Neuronal stem cell (in vitro differentiated cells): ENCODE measurements around the gene HSD3B7.
A peak's percentile ranks its signal among the peaks of the same experiment; 100 is the strongest.

ENCODE experiments used
- DNase-seq: peaks from one replicate; pipeline ENCODE4 v3.0.0-alpha.2; 2013; ENCODE audit warnings: low spot score
- H2AFZ ChIP-seq: one replicate; pipeline ENCODE4 v1.6.1; 2013; ENCODE audit warnings: mild to moderate bottlenecking, low read length, inconsistent platforms
- H2AK5ac ChIP-seq: 2 replicates; pipeline ENCODE4 v1.6.1; 2013; ENCODE audit warnings: low read depth, mild to moderate bottlenecking, inconsistent platforms, low read length, moderate library complexity, mixed read lengths
- H2BK120ac ChIP-seq: 2 replicates; pipeline ENCODE4 v1.6.1; 2013; ENCODE audit warnings: low read depth, mild to moderate bottlenecking, inconsistent platforms, low read length, moderate library complexity, mixed read lengths
- H2BK12ac ChIP-seq: one replicate; pipeline ENCODE4 v1.6.1; 2013; ENCODE audit warnings: low read length, inconsistent platforms
- H2BK15ac ChIP-seq: 2 replicates; pipeline ENCODE4 v1.6.1; 2013; ENCODE audit warnings: mild to moderate bottlenecking, low read length, inconsistent platforms, mixed read lengths
- H2BK5ac ChIP-seq: one replicate; pipeline ENCODE4 v1.6.1; 2013; ENCODE audit warnings: inconsistent platforms, mild to moderate bottlenecking, low read length, moderate library complexity
- H3K14ac ChIP-seq: one replicate; pipeline ENCODE4 v1.6.1; 2013; ENCODE audit warnings: low read length, inconsistent platforms
- H3K18ac ChIP-seq: 2 replicates; pipeline ENCODE4 v1.6.1; 2013; ENCODE audit warnings: low read length, inconsistent platforms
- H3K23ac ChIP-seq: 2 replicates; pipeline ENCODE4 v1.6.1; 2013; ENCODE audit warnings: low read depth, mild to moderate bottlenecking, mixed read lengths, low read length, inconsistent platforms; ENCODE audit not compliant: poor library complexity
- H3K27ac ChIP-seq: replicated peaks from 3 replicates; pipeline ENCODE4 v1.5.1; 2013; ENCODE audit warnings: low read length, inconsistent platforms
- H3K27me3 ChIP-seq, 3 experiments: 2 replicates each; pipeline ENCODE4 v1.6.1; 2013; ENCODE audit warnings: low read length in 3 of 3, mild to moderate bottlenecking in 2 of 3, inconsistent platforms in 1 of 3, low read depth in 1 of 3, mixed read lengths in 1 of 3, moderate library complexity in 1 of 3; ENCODE audit not compliant: control insufficient read depth in 3 of 3, insufficient read depth in 3 of 3
- H3K36me3 ChIP-seq, 2 donors: replicated peaks in 1 of 2; 2 replicates each; pipeline ENCODE4 v1.6.1; 2013; ENCODE audit warnings: low read length in 2 of 2; ENCODE audit not compliant: control insufficient read depth in 2 of 2, insufficient read depth in 2 of 2
- H3K4ac ChIP-seq: 2 replicates; pipeline ENCODE4 v1.6.1; 2013; ENCODE audit warnings: inconsistent platforms, mild to moderate bottlenecking, low read length, moderate library complexity
- H3K4me1 ChIP-seq, 2 donors: 1 replicate in 1 of 2; 2 replicates in 1 of 2; pipeline ENCODE4 v1.6.1; 2013; ENCODE audit warnings: low read length in 2 of 2, low read depth in 1 of 2; ENCODE audit not compliant: control insufficient read depth in 2 of 2, insufficient read depth in 1 of 2
- H3K4me2 ChIP-seq: one replicate; pipeline ENCODE4 v1.6.1; 2013; ENCODE audit warnings: mild to moderate bottlenecking, low read length, inconsistent platforms; ENCODE audit not compliant: insufficient read depth, poor library complexity, severe bottlenecking
- H3K4me3 ChIP-seq, 2 donors: 2 replicates each; pipeline ENCODE4 v1.5.1; 2013; ENCODE audit warnings: low read length in 2 of 2, mild to moderate bottlenecking in 2 of 2, inconsistent platforms in 1 of 2, moderate library complexity in 1 of 2
- H3K79me1 ChIP-seq: one replicate; pipeline ENCODE4 v1.6.1; 2013; ENCODE audit warnings: low read depth, mild to moderate bottlenecking, inconsistent platforms, low read length, moderate library complexity
- H3K9ac ChIP-seq: one replicate; pipeline ENCODE4 v1.6.1; 2013; ENCODE audit warnings: mild to moderate bottlenecking, low read depth, low read length, inconsistent platforms; ENCODE audit not compliant: poor library complexity
- H3K9me3 ChIP-seq, 2 donors: replicated peaks in 1 of 2; 2 replicates each; pipeline versions ENCODE3 to v1.6.1; 2013; ENCODE audit warnings: low read length in 2 of 2, mild to moderate bottlenecking in 2 of 2, inconsistent platforms in 1 of 2, low read depth in 1 of 2, mixed read lengths in 1 of 2, moderate library complexity in 1 of 2; ENCODE audit not compliant: control insufficient read depth in 2 of 2, insufficient read depth in 1 of 2
- H4K8ac ChIP-seq: one replicate; pipeline ENCODE4 v1.6.1; 2013; ENCODE audit warnings: low read depth, mild to moderate bottlenecking, inconsistent platforms, low read length, moderate library complexity
- H4K91ac ChIP-seq: one replicate; pipeline ENCODE4 v1.6.1; 2013; ENCODE audit warnings: low read length, low read depth, mild to moderate bottlenecking, inconsistent platforms; ENCODE audit not compliant: poor library complexity
- WGBS, 2 donors: extraction: QIAGEN DNeasy Blood & Tissue Kit; methylation state at CpG; one replicate each; pipeline ENCODE4 v1.1.7; 2013; ENCODE audit warnings: missing lambda C conversion rate in 2 of 2, mixed read lengths in 1 of 2; ENCODE audit not compliant: insufficient read length in 2 of 2, insufficient replicate concordance in 1 of 2; ENCODE audit errors: extremely low coverage in 2 of 2; 5-methylcytosine and 5-hydroxymethylcytosine counted together

The HSD3B7 gene

GRCh38 chr16:30963925-30964511, 21.0 kb upstream of the HSD3B7 start:
- Histone ChIP-seq H3K4ac (no peak overlapping the region), H4K91ac (no peak overlapping the region), H3K27me3 (no peaks in the 10 kb centered on the region), H3K4me3 (no peak overlapping the region), H3K23ac (peak overlapping the region; percentile 43), H3K9me3 (no peaks in the 10 kb centered on the region), H3K9ac (no peak overlapping the region), H4K8ac (no peak overlapping the region), H3K14ac (no peak overlapping the region), H3K18ac (no peak overlapping the region), H2BK12ac (no peak overlapping the region), H2BK15ac (no peak overlapping the region), H2AFZ (no peak overlapping the region), H3K4me1 (no peaks in the 10 kb centered on the region), H3K36me3 (peaks cover 70 to 95% of the 10 kb centered on the region in 2 donors), H3K27ac (no peak overlapping the region), H2BK5ac (no peak overlapping the region), H2AK5ac (no peak overlapping the region), H3K79me1 (peaks cover 9% of the 10 kb centered on the region), H3K4me2 (no peak overlapping the region), H2BK120ac (no peak overlapping the region)
- WGBS, 2 donors: no CpG with 5 or more reads among the region's 18 CpGs
- no peak for DNase-seq

DNA sequence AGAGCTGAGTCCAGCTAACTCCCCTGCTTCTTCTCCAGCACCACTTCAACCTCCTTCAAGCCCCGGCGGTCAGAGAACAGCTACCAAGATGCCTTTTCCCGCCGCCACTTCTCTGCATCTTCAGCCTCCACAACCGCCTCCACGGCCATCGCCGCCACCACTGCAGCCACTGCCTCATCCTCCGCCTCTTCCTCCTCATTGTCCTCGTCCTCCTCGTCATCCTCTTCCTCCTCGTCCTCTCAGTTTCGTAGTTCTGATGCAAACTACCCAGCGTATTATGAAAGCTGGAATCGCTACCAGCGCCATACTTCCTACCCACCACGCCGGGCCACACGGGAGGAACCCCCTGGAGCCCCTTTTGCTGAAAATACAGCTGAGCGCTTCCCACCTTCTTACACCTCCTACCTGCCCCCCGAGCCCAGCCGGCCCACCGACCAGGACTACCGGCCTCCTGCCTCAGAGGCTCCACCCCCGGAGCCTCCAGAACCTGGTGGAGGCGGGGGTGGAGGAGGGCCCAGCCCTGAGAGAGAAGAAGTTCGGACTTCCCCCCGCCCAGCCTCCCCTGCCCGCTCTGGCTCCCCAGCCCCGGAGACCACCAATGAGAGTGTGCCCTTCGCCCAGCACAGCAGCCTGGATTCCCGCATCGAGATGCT, 20.3 kb upstream of the HSD3B7 start:
- Histone ChIP-seq H4K8ac (no peak overlapping the region), H3K27me3 (no peaks in the 10 kb centered on the region), H2AFZ (no peak overlapping the region), H3K9me3 (no peaks in the 10 kb centered on the region), H3K4me3 (no peak overlapping the region), H3K14ac (no peak overlapping the region), H3K18ac (no peak overlapping the region), H3K4ac (no peak overlapping the region), H3K4me1 (no peaks in the 10 kb centered on the region), H2BK5ac (no peak overlapping the region), H3K4me2 (no peak overlapping the region), H3K36me3 (peaks cover 70 to 95% of the 10 kb centered on the region in 2 donors), H4K91ac (no peak overlapping the region), H3K27ac (no peak overlapping the region), H2AK5ac (no peak overlapping the region), H2BK120ac (no peak overlapping the region), H2BK15ac (no peak overlapping the region), H3K79me1 (peaks cover 5% of the 10 kb centered on the region), H3K9ac (no peak overlapping the region), H3K23ac (no peak overlapping the region), H2BK12ac (no peak overlapping the region)
- no CpG with 5 or more reads among the region's 33 CpGs for WGBS, 2 donors
- no peak for DNase-seq

DNA sequence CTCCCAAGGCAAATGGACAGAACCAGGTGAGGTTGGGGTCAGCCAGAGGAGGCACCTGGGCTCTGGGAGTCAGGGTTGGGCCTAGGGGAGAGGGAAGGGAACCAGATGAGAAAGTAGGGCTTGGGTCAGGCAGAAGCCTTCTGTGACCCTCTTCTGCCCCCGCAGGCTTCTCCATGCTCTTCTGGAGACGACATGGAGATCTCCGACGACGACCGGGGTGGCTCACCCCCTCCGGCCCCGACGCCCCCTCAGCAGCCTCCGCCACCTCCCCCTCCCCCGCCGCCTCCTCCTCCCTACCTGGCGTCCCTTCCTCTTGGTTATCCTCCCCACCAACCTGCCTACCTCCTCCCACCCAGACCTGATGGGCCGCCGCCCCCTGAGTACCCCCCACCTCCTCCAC, 19.6 kb upstream of the HSD3B7 start:
- H3K4me2 ChIP-seq: no peak overlapping the region

GRCh38 chr16:30966033-30966619, 18.9 kb upstream of the HSD3B7 start:
- Histone ChIP-seq H3K27ac (no peak overlapping the region), H3K4ac (no peak overlapping the region), H3K27me3 (no peaks in the 10 kb centered on the region), H3K4me3 (peak overlapping the region in 1 of 2 donors; percentile 50), H2AFZ (no peak overlapping the region), H3K4me1 (no peaks in the 10 kb centered on the region), H3K9ac (no peak overlapping the region), H2BK15ac (no peak overlapping the region), H3K79me1 (peaks cover 2% of the 10 kb centered on the region), H2BK12ac (no peak overlapping the region), H4K91ac (no peak overlapping the region), H2AK5ac (no peak overlapping the region), H3K4me2 (no peak overlapping the region), H3K14ac (no peak overlapping the region), H3K18ac (no peak overlapping the region), H2BK5ac (peak overlapping the region; percentile 90), H3K9me3 (no peaks in the 10 kb centered on the region), H3K23ac (peak overlapping the region; percentile 43), H4K8ac (no peak overlapping the region), H2BK120ac (no peak overlapping the region), H3K36me3 (peaks cover 67 to 93% of the 10 kb centered on the region in 2 donors)
- DNase-seq: no peak
- WGBS, 2 donors: no CpG with 5 or more reads among the region's 19 CpGs

More for the DNA sequence above, 19.6 kb upstream of the HSD3B7 start:
- Histone ChIP-seq H4K91ac (no peak overlapping the region), H3K23ac (no peak overlapping the region), H2BK120ac (no peak overlapping the region), H2BK15ac (no peak overlapping the region), H3K27me3 (no peaks in the 10 kb centered on the region), H3K9me3 (no peaks in the 10 kb centered on the region), H3K27ac (no peak overlapping the region), H2BK12ac (no peak overlapping the region), H3K4me3 (no peak overlapping the region), H3K79me1 (peaks cover 2% of the 10 kb centered on the region), H3K18ac (no peak overlapping the region), H2AK5ac (no peak overlapping the region), H3K14ac (no peak overlapping the region), H2BK5ac (no peak overlapping the region), H3K36me3 (peaks cover 65 to 93% of the 10 kb centered on the region in 2 donors), H3K4me1 (no peaks in the 10 kb centered on the region), H2AFZ (no peak overlapping the region), H3K4ac (no peak overlapping the region), H4K8ac (no peak overlapping the region), H3K9ac (no peak overlapping the region)
- no CpG with 5 or more reads among the region's 15 CpGs for WGBS, 2 donors
- DNase-seq: no peak
